IMR-90 (cell line): ENCODE results near the gene SELENOM. TPM values are rescaled to one million over a fixed set of nuclear protein-coding genes. Genes with fewer than 3 reads are reported as not detected.

Experiments used
- ATAC-seq: fragments of 200-7000 bp; cut with Tn5 transposase; 2 replicates; pipeline ENCODE4 v1.9.1; 2020; ENCODE audit warnings: low read depth, mild to moderate bottlenecking, moderate library complexity
- BruUV-seq: library from RNA; stranded (reverse); fragments of 400-500 nt; replicated peaks from 2 replicates; lab custom pipeline; 2021; lab: Mats Ljungman, UMichigan
- CTCF ChIA-PET: fragments of 300-600 bp; formaldehyde crosslinking; extraction: SDS; loops from one replicate; lab custom pipeline; 2021; ENCODE audit warnings: antibody characterized with exemption; lab: Yijun Ruan, JAX
- POLR2A ChIA-PET: fragments of 300-600 bp; sonication (Branson Sonifier 250); formaldehyde crosslinking; loops from one replicate; lab custom pipeline; 2022; ENCODE audit warnings: antibody characterized with exemption; ENCODE audit not compliant: unreplicated experiment; lab: Charles Lee
- DNase-seq: peaks from one replicate; pipeline ENCODE4 v3.0.0; 2013
- H2AFZ ChIP-seq: replicated peaks from 2 replicates; pipeline ENCODE3; 2013; ENCODE audit warnings: low read length, mild to moderate bottlenecking; ENCODE audit not compliant: poor library complexity
- H2AK5ac ChIP-seq: 2 replicates; pipeline ENCODE4 v1.6.1; 2013; ENCODE audit warnings: low read depth, low read length, inconsistent platforms
- H2AK9ac ChIP-seq: replicated peaks from 2 replicates; pipeline ENCODE3; 2013; ENCODE audit warnings: mild to moderate bottlenecking, low read depth, low read length, moderate library complexity; ENCODE audit not compliant: poor library complexity
- H2BK120ac ChIP-seq: 2 replicates; pipeline ENCODE4 v1.6.1; 2013; ENCODE audit warnings: low read depth, low read length, inconsistent platforms
- H2BK15ac ChIP-seq: 3 replicates; pipeline ENCODE4 v1.6.1; 2013; ENCODE audit warnings: low read depth, low read length, inconsistent platforms
- H2BK20ac ChIP-seq: 2 replicates; pipeline ENCODE4 v1.6.1; 2013; ENCODE audit warnings: low read depth, mild to moderate bottlenecking, inconsistent platforms, low read length, moderate library complexity
- H2BK5ac ChIP-seq: 2 replicates; pipeline ENCODE4 v1.6.1; 2013; ENCODE audit warnings: mild to moderate bottlenecking, low read depth, low read length, inconsistent platforms; ENCODE audit not compliant: poor library complexity, severe bottlenecking
- H3K14ac ChIP-seq: replicated peaks from 2 replicates; pipeline ENCODE4 v1.6.1; 2013; ENCODE audit warnings: low read depth, low read length, inconsistent platforms
- H3K18ac ChIP-seq: 2 replicates; pipeline ENCODE4 v1.6.1; 2013; ENCODE audit warnings: low read depth, low read length, control low read depth
- H3K23ac ChIP-seq: 2 replicates; pipeline ENCODE4 v1.6.1; 2013; ENCODE audit warnings: low read depth, low read length, inconsistent platforms
- H3K27ac ChIP-seq: 2 replicates; pipeline ENCODE4 v1.5.1; 2013; ENCODE audit warnings: mild to moderate bottlenecking, control low read depth, low read length; ENCODE audit not compliant: insufficient read depth
- H3K27me3 ChIP-seq: 2 replicates; pipeline ENCODE4 v1.6.1; 2013; ENCODE audit warnings: low read length; ENCODE audit not compliant: control insufficient read depth, insufficient read depth
- H3K36me3 ChIP-seq: 2 replicates; pipeline ENCODE4 v1.6.1; 2013; ENCODE audit warnings: low read length, mixed read lengths; ENCODE audit not compliant: control insufficient read depth, insufficient read depth
- H3K4ac ChIP-seq: 2 replicates; pipeline ENCODE4 v1.6.1; 2013; ENCODE audit warnings: low read depth, low read length, inconsistent platforms
- H3K4me1 ChIP-seq: 2 replicates; pipeline ENCODE4 v1.6.1; 2013; ENCODE audit warnings: low read length, mixed read lengths; ENCODE audit not compliant: control insufficient read depth, insufficient read depth
- H3K4me2 ChIP-seq: 2 replicates; pipeline ENCODE4 v1.6.1; 2013; ENCODE audit warnings: low read depth, mild to moderate bottlenecking, control low read depth, low read length, moderate library complexity
- H3K4me3 ChIP-seq: 2 replicates; pipeline ENCODE4 v1.5.1; 2013; ENCODE audit warnings: low read depth, mild to moderate bottlenecking, control low read depth, low read length, moderate library complexity; ENCODE audit not compliant: insufficient read depth
- H3K56ac ChIP-seq: 2 replicates; pipeline ENCODE4 v1.6.1; 2013; ENCODE audit warnings: low read length, inconsistent platforms; ENCODE audit not compliant: insufficient read depth; ENCODE audit errors: extremely low read depth
- H3K79me1 ChIP-seq, 2 experiments: 2 replicates each; pipeline ENCODE4 v1.6.1; 2013; ENCODE audit warnings: low read length in 2 of 2, inconsistent platforms in 1 of 2, low read depth in 1 of 2
- H3K9ac ChIP-seq: 2 replicates; pipeline ENCODE4 v1.6.1; 2013; ENCODE audit warnings: low read depth, low read length, control low read depth
- H3K9me1 ChIP-seq: 2 replicates; pipeline ENCODE4 v1.6.1; 2013; ENCODE audit warnings: low read length, inconsistent platforms; ENCODE audit not compliant: insufficient read depth
- H3K9me3 ChIP-seq: 2 replicates; pipeline ENCODE4 v1.6.1; 2013; ENCODE audit warnings: low read length; ENCODE audit not compliant: control insufficient read depth, insufficient read depth
- H4K20me1 ChIP-seq: 2 replicates; pipeline ENCODE4 v1.6.1; 2013; ENCODE audit warnings: low read length, inconsistent platforms; ENCODE audit not compliant: insufficient read depth
- H4K5ac ChIP-seq: 2 replicates; pipeline ENCODE4 v1.6.1; 2013; ENCODE audit warnings: mild to moderate bottlenecking, low read depth, low read length, control low read depth
- H4K8ac ChIP-seq, 2 experiments: 2 replicates each; pipeline ENCODE4 v1.6.1; 2013; ENCODE audit warnings: low read depth in 2 of 2, low read length in 2 of 2, control low read depth in 1 of 2, inconsistent platforms in 1 of 2
- H4K91ac ChIP-seq: 2 replicates; pipeline ENCODE4 v1.6.1; 2013; ENCODE audit warnings: low read depth, low read length, inconsistent platforms; ENCODE audit not compliant: insufficient read depth
- CEBPB ChIP-seq: IDR thresholded peaks from 2 replicates; pipeline ENCODE4 v1.6.1; 2012; ENCODE audit warnings: low read depth, low read length, improper control_type of control experiment
- CHD1 ChIP-seq: IDR thresholded peaks from 2 replicates; pipeline ENCODE4 v1.6.1; 2012; ENCODE audit warnings: low read depth, low read length, improper control_type of control experiment
- FOS ChIP-seq: fragments of 150-350 bp; IDR thresholded peaks from 2 replicates; pipeline ENCODE4 v1.6.1; 2016; ENCODE audit warnings: low read depth, low read length
- MAFK ChIP-seq: IDR thresholded peaks from 2 replicates; pipeline ENCODE4 v1.6.1; 2012; ENCODE audit warnings: low read depth, low read length, improper control_type of control experiment
- WGBS, 2 experiments: methylation state at CpG; one replicate each; pipeline versions ENCODE4 v1.1.5 to v1.1.7; 2013; ENCODE audit warnings: missing lambda C conversion rate in 2 of 2; ENCODE audit not compliant: insufficient read length in 1 of 2; ENCODE audit errors: extremely low coverage in 2 of 2; 5-methylcytosine and 5-hydroxymethylcytosine counted together
- dilution Hi-C: fragments of 300-500 bp; cut with HindIII; formaldehyde crosslinking; loops from one replicate; pipeline ENCODE4 v1.14.3; 2018; ENCODE audit warnings: low sequenced_read_pairs; ENCODE audit not compliant: unreplicated experiment
- in situ Hi-C: fragments of 300-500 bp; cut with MboI; formaldehyde crosslinking; loops from 3 replicates; pipeline ENCODE4 v1.14.3; 2019; ENCODE audit warnings: low sequenced_read_pairs, inconsistent platforms, mixed read lengths
- intact Hi-C: fragments of 100-400 bp; cut with micrococcal nuclease; formaldehyde crosslinking; loops from 2 replicates; pipeline ENCODE4 v1.10.0; 2022
- polyA plus RNA-seq, 3 experiments: library from polyadenylated mRNA; depleted of rRNA; stranded (reverse); fragments of >200 nt; gene quantifications; 2 replicates each; pipeline ENCODE4 v1.2.3, GENCODE V29; 2012; ENCODE audit warnings: low replicate concordance in 1 of 3
- total RNA-seq: library from RNA; depleted of rRNA; stranded (reverse); fragments of >200 nt; gene quantifications from 2 replicates; pipeline ENCODE4 v1.2.3, GENCODE V29; 2012
- TF ChIP-seq, protein P1 (sequence below): fragments of 150-350 bp; IDR thresholded peaks from 2 replicates; pipeline ENCODE4 v1.6.1; 2017; ENCODE audit warnings: mild to moderate bottlenecking, antibody characterized with exemption, low read length, low read depth
- TF ChIP-seq, protein P2 (sequence below): fragments of 150-350 bp; IDR thresholded peaks from 2 replicates; pipeline ENCODE4 v1.6.1; 2016; ENCODE audit warnings: low read depth, mild to moderate bottlenecking, low read length, moderate library complexity, borderline replicate concordance

The SELENOM gene
- total and polyA plus RNA-seq, 2 of the 4 experiments (the other 2 are of a cell fraction): 46.2 to 270 TPM

GRCh38 chr22:31127181-31127772 is 19.9 kb upstream of the SELENOM start:
- no peak overlapping the region for H4K8ac ChIP-seq
- peaks cover 0 to 4% of the 10 kb centered on the region in 2 experiments; a peak in 1 of 4 replicates for H3K79me1 ChIP-seq
- dilution Hi-C loops (no loop called here), intact Hi-C loops (no loop called here), in situ Hi-C loops (no loop called here)
- no peak overlapping the region for H3K4me3 ChIP-seq
- no peaks in the 10 kb centered on the region; the same call in 1 of the 2 replicates for H3K9me1 ChIP-seq
- no peak overlapping the region for H3K56ac ChIP-seq
- no peak overlapping the region for H2BK120ac ChIP-seq
- no peaks in the 10 kb centered on the region for H3K9me3 ChIP-seq
- ATAC-seq (no peak), DNase-seq (no peak)
- no peak overlapping the region for H3K9ac ChIP-seq
- H3K27ac ChIP-seq: no peak overlapping the region
- H2AK5ac ChIP-seq: no peak overlapping the region
- no peak overlapping the region for H3K4ac ChIP-seq
- no peak overlapping the region for H3K4me2 ChIP-seq
- H3K27me3 ChIP-seq: no peaks in the 10 kb centered on the region; the same call in 1 of the 2 replicates
- no peak overlapping the region for H4K5ac ChIP-seq
- H2BK20ac ChIP-seq: no peak overlapping the region
- H2BK15ac ChIP-seq: no peak overlapping the region
- no peaks in the 10 kb centered on the region for H3K36me3 ChIP-seq
- no peaks in the 10 kb centered on the region for H4K20me1 ChIP-seq
- WGBS, 2 experiments: no CpG with 5 or more reads among the region's 19 CpGs
- peak overlapping the region; percentile 35 for H2AFZ ChIP-seq
- no peak overlapping the region for H3K14ac ChIP-seq
- TF ChIP-seq MAFK: no peak
- TF ChIP-seq FOS: no peak
- TF ChIP-seq, protein P1, sequence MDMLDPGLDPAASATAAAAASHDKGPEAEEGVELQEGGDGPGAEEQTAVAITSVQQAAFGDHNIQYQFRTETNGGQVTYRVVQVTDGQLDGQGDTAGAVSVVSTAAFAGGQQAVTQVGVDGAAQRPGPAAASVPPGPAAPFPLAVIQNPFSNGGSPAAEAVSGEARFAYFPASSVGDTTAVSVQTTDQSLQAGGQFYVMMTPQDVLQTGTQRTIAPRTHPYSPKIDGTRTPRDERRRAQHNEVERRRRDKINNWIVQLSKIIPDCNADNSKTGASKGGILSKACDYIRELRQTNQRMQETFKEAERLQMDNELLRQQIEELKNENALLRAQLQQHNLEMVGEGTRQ: no peak
- TF ChIP-seq, protein P2, sequence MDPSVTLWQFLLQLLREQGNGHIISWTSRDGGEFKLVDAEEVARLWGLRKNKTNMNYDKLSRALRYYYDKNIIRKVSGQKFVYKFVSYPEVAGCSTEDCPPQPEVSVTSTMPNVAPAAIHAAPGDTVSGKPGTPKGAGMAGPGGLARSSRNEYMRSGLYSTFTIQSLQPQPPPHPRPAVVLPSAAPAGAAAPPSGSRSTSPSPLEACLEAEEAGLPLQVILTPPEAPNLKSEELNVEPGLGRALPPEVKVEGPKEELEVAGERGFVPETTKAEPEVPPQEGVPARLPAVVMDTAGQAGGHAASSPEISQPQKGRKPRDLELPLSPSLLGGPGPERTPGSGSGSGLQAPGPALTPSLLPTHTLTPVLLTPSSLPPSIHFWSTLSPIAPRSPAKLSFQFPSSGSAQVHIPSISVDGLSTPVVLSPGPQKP: no peak
- TF ChIP-seq CHD1: no peak
- TF ChIP-seq CEBPB: no peak
- H3K23ac ChIP-seq: no peak overlapping the region
- peaks cover 5% of the 10 kb centered on the region for H3K4me1 ChIP-seq
- no peak overlapping the region for H2AK9ac ChIP-seq
- no peak overlapping the region for H4K91ac ChIP-seq
- POLR2A ChIA-PET: no interaction called here
- H3K18ac ChIP-seq: no peak overlapping the region
- CTCF ChIA-PET: no interaction called here
- H2BK5ac ChIP-seq: no peak overlapping the region
- BruUV-seq: no TSS peak
